Measurements from ENCODE around the gene ADAM33.

DNA sequence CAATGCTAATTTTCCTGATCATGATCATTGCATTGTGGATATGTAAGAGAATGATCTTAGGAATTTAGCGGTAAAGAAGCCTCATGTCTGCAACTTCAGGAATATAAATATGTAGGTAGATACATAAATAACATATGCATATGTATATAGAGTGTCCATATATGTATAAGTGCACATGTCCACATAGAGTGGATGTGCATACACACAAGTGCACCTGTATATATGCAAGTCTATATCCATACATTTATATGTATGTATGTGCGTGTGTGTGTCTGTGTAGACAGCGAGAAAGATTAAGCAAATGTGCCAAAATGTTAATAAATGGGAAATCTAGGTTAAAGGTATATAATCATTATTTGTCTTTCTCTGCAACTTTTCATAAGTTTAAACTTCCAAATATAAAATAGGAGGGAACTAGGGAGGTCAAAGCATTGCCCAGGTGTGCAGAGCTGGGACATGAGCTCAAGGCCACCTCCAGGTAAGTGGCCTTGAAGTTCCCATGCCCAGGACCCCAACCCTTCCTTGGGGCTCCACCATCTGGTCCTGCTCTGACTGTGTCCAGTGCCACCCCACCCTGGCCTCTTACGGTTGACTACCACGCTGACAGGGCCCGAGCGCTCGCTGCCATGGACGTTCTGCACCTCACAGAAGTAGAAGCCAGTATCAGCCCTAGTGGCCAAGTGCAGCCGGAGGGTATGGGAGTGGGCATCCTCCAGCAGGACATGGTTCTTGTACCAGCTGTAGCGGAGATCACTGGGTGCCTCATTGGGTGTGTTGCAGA lies 21.0 kb upstream of the ADAM33 start:
- no peak for TF ChIP-seq GATA2 (IDR thresholded peaks at IDR 0.05; ENCODE audit: low read depth, low read length)
- no peak for TF ChIP-seq GATA3 (IDR thresholded peaks at IDR 0.05; ENCODE audit: low read depth, low read length)
